HepG2 (cell line): ENCODE data around the gene AGMO. TPM values are rescaled to one million over a fixed set of nuclear protein-coding genes. Genes with fewer than 3 reads are reported as not detected.

ENCODE experiments used
- ATAC-seq: fragments of 200-7000 bp; cut with Tn5 transposase; 3 replicates; pipeline ENCODE4 v1.9.1; 2020; ENCODE audit warnings: mild to moderate bottlenecking, moderate library complexity
- BruUV-seq: library from RNA; stranded (reverse); fragments of 400-500 nt; replicated peaks from 2 replicates; lab custom pipeline; 2021; lab: Mats Ljungman, UMichigan
- CTCF ChIA-PET: fragments of 300-600 bp; formaldehyde crosslinking; extraction: SDS; loops from one replicate; lab custom pipeline; 2021; ENCODE audit warnings: low total read pairs, inconsistent platforms, low intra/inter-chr PET ratio; lab: Yijun Ruan, JAX
- POLR2A ChIA-PET: fragments of 350-600 bp; sonication (Branson Sonifier 250); formaldehyde crosslinking; loops from one replicate; lab custom pipeline; 2020; ENCODE audit warnings: antibody characterized with exemption, inconsistent platforms; lab: Yijun Ruan, JAX
- DNase-seq: peaks from one replicate; pipeline ENCODE4 v3.0.0-alpha.2; 2015; ENCODE audit warnings: low spot score
- FAIRE-seq: peaks from 3 replicates; lab custom pipeline; 2011; peaks lifted over from hg19 to GRCh38; lab: Jason Lieb, UNC
- H2AFZ ChIP-seq: one replicate; pipeline ENCODE4 v1.6.1; 2011; ENCODE audit warnings: low read length, inconsistent platforms
- H3K27ac ChIP-seq: fragments of 300-600 bp; 3 replicates; pipeline ENCODE4 v1.8.0; 2011; ENCODE audit warnings: mixed run types, mild to moderate bottlenecking, mixed read lengths, low read length, inconsistent platforms; ENCODE audit not compliant: insufficient read depth; ENCODE audit errors: extremely low read length
- H3K27me3 ChIP-seq, 2 experiments: fragments of 200-600 bp in 1 of 2; 2 replicates in 1 of 2; 3 replicates in 1 of 2; pipeline versions ENCODE4 v1.6.0 to v1.8.0; 2011; ENCODE audit warnings: low read length in 2 of 2, mild to moderate bottlenecking in 2 of 2, moderate library complexity in 2 of 2, inconsistent platforms in 1 of 2; ENCODE audit not compliant: insufficient read depth in 2 of 2, control insufficient read depth in 1 of 2
- H3K36me3 ChIP-seq, 2 experiments: fragments of 200-600 bp in 1 of 2; replicated peaks in 1 of 2; 2 replicates in 1 of 2; 3 replicates in 1 of 2; pipeline versions ENCODE4 v1.5.1 to v1.8.0; 2011; ENCODE audit warnings: low read length in 2 of 2, inconsistent platforms in 1 of 2; ENCODE audit not compliant: insufficient read depth in 2 of 2, control insufficient read depth in 1 of 2
- H3K4me1 ChIP-seq: 2 replicates; pipeline ENCODE4 v1.5.1; 2012; ENCODE audit warnings: low read length, inconsistent platforms; ENCODE audit not compliant: insufficient read depth
- H3K4me2 ChIP-seq: 2 replicates; pipeline ENCODE4 v1.6.0; 2011; ENCODE audit warnings: low read depth, low read length, inconsistent platforms
- H3K4me3 ChIP-seq, 3 experiments: fragments of 200-600 bp in 1 of 3; sonication (generic), shearing (Covaris generic) in 1 of 3; replicated peaks in 1 of 3; 2 replicates each; pipeline ENCODE4 v1.5.1; 2011 to 2016; ENCODE audit warnings: low read length in 3 of 3, inconsistent platforms in 2 of 3, low read depth in 2 of 3, mild to moderate bottlenecking in 2 of 3, control low read depth in 1 of 3, mixed read lengths in 1 of 3; ENCODE audit not compliant: insufficient read depth in 1 of 3
- H3K79me2 ChIP-seq: one replicate; pipeline ENCODE4 v1.6.1; 2011; ENCODE audit warnings: low read length, inconsistent platforms; ENCODE audit not compliant: insufficient read depth
- H3K9ac ChIP-seq: 2 replicates; pipeline ENCODE4 v1.6.0; 2011; ENCODE audit warnings: mild to moderate bottlenecking, low read depth, low read length, inconsistent platforms; ENCODE audit not compliant: insufficient read depth
- H3K9me3 ChIP-seq: 2 replicates; pipeline ENCODE4 v1.5.1; 2012; ENCODE audit warnings: mild to moderate bottlenecking, low read length
- H4K20me1 ChIP-seq: 2 replicates; pipeline ENCODE4 v1.6.0; 2011; ENCODE audit warnings: inconsistent platforms, mild to moderate bottlenecking, low read length, moderate library complexity; ENCODE audit not compliant: insufficient read depth
- FOSL1 ChIP-seq: sonication (generic); formaldehyde crosslinking; IDR thresholded peaks from 2 replicates; pipeline ENCODE4 v1.9.0; 2021; ENCODE audit warnings: missing genetic modification reagents, borderline replicate concordance
- FOXA3 ChIP-seq: IDR thresholded peaks from 2 replicates; pipeline ENCODE4 v1.6.1; 2016; ENCODE audit warnings: missing genetic modification reagents, missing compliant biosample characterization
- FOXO1 ChIP-seq: sonication (generic); formaldehyde crosslinking; IDR thresholded peaks from 2 replicates; pipeline ENCODE4 v1.4.0; 2020; ENCODE audit warnings: missing genetic modification reagents
- HNRNPL ChIP-seq: fragments of 200-400 bp; formaldehyde crosslinking; IDR thresholded peaks from 2 replicates; pipeline ENCODE4 v1.6.1; 2017; ENCODE audit warnings: mild to moderate bottlenecking, low read depth, low read length
- MIER3 ChIP-seq: IDR thresholded peaks from 2 replicates; pipeline ENCODE4 v1.6.1; 2016; ENCODE audit warnings: missing compliant biosample characterization, borderline replicate concordance
- RARA ChIP-seq: IDR thresholded peaks from 2 replicates; pipeline ENCODE4 v1.6.1; 2016; ENCODE audit warnings: missing genetic modification reagents, missing compliant biosample characterization
- ZNF20 ChIP-seq: sonication (generic); formaldehyde crosslinking; IDR thresholded peaks from 2 replicates; pipeline ENCODE4 v1.4.0; 2020; ENCODE audit warnings: mild to moderate bottlenecking, moderate library complexity, missing genetic modification reagents
- ZNF543 ChIP-seq: sonication (generic); formaldehyde crosslinking; IDR thresholded peaks from 2 replicates; pipeline ENCODE4 v1.4.0; 2020; ENCODE audit warnings: mild to moderate bottlenecking, missing genetic modification reagents
- ZNF564 ChIP-seq: sonication (generic); formaldehyde crosslinking; IDR thresholded peaks from 2 replicates; pipeline ENCODE4 v1.8.1; 2023; ENCODE audit warnings: mild to moderate bottlenecking, missing genetic modification reagents
- ZNF713 ChIP-seq: sonication (generic); formaldehyde crosslinking; IDR thresholded peaks from 2 replicates; pipeline ENCODE4 v1.4.0; 2020; ENCODE audit warnings: mild to moderate bottlenecking, missing genetic modification reagents
- ZNF720 ChIP-seq: sonication (generic); formaldehyde crosslinking; IDR thresholded peaks from 2 replicates; pipeline ENCODE4 v1.4.0; 2020; ENCODE audit warnings: missing genetic modification reagents
- WGBS: methylation state at CpG from one replicate; pipeline ENCODE4 v1.1.6; 2017; ENCODE audit warnings: low lambda C conversion rate; 5-methylcytosine and 5-hydroxymethylcytosine counted together
- in situ Hi-C: cut with HindIII; loops from 2 replicates; pipeline ENCODE4 v1.10.0; 2017; ENCODE audit warnings: low pct_unique_long_range_greater_than_20kb; ENCODE audit not compliant: extremely low pct_ligation_motif_present
- intact Hi-C: fragments of 100-400 bp; cut with micrococcal nuclease; formaldehyde crosslinking; loops from one replicate; pipeline ENCODE4 v1.10.0; 2022; ENCODE audit not compliant: unreplicated experiment
- polyA plus RNA-seq, 8 experiments: library from polyadenylated mRNA; depleted of rRNA in 3 of 8; stranded (reverse) in 7 of 8; unstranded in 1 of 8; fragments of >200 nt; fragmentation: Illumina TruSeq in 4 of 8; extraction: Trizol in 4 of 8; gene quantifications; 2 replicates each; pipeline versions ENCODE4 v1.2.1 to v1.2.3, GENCODE V29; 2011 to 2016; ENCODE audit warnings: low read depth in 4 of 8, missing spikeins in 1 of 8, mixed read lengths in 1 of 8; ENCODE audit not compliant: insufficient read depth in 1 of 8
- total RNA-seq, 5 experiments: library from RNA; depleted of rRNA; stranded (reverse); fragments of >200 nt; fragmentation: Illumina TruSeq; extraction: Trizol; gene quantifications; 2 replicates each; pipeline ENCODE4 v1.2.3, GENCODE V29; 2016; ENCODE audit warnings: low read depth in 1 of 5
- TF ChIP-seq, protein P1 (sequence below), 2 experiments: sonication (generic) in 1 of 2; formaldehyde crosslinking in 1 of 2; IDR thresholded peaks; 2 replicates each; pipeline versions ENCODE4 v1.5.1 to v1.6.1; 2011 to 2020; ENCODE audit warnings: borderline replicate concordance in 1 of 2, low read depth in 1 of 2, low read length in 1 of 2, mild to moderate bottlenecking in 1 of 2, missing genetic modification reagents in 1 of 2, moderate library complexity in 1 of 2
- TF ChIP-seq, protein P2 (sequence below): IDR thresholded peaks from 2 replicates; pipeline ENCODE4 v1.6.1; 2016
- TF ChIP-seq, protein P3 (sequence below): sonication (generic); formaldehyde crosslinking; IDR thresholded peaks from 2 replicates; pipeline ENCODE4 v1.5.1; 2020; ENCODE audit warnings: missing genetic modification reagents, mild to moderate bottlenecking, borderline replicate concordance
- TF ChIP-seq, protein P4 (sequence below): sonication (generic); formaldehyde crosslinking; IDR thresholded peaks from 2 replicates; pipeline ENCODE4 v1.4.0; 2020; ENCODE audit warnings: mild to moderate bottlenecking, missing genetic modification reagents

Gene AGMO
- total and polyA plus RNA-seq, 2 of the 13 experiments (the other 11 are each of a cell fraction or from before 2014, with no cell fraction given): 0.22 to 0.50 TPM

DNA sequence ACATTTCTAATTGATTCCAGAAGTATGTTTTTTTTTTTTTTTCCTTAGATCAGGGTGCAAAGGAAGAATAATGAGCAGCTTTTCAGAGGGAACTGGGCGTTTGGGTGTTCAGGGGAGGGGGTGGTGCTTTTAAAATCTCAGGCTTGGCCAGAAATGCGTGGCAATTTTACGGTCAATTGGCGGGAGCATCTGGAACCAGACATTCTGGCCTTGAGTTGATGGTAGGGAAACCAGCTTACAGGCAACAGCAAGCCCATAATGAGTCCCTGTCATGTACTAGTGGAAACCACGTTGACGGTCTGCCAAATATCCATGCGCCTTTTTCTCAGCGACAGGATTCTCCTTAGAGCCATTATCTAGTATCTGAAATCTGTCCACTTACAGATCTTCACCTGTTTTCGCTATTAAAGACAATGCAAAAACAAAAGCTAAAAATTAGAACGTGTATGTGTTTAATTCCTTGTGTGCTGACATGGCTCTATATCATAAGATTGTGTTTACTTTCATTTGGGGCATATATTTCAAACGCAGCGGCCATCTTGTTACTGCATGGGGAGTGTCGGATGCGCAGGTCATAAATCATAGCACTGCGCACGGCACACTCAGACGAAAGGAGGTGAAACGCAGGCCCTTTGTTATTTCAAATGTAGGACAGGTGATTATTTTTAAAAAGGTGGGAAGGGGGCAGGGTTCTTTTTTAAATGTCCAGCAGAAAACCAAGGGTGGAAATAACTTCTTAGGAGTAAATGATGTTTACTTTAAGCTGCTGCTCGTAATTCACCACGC lies 209.2 kb downstream of the AGMO start (continued):
- TF ChIP-seq FOXA3: no peak

DNA sequence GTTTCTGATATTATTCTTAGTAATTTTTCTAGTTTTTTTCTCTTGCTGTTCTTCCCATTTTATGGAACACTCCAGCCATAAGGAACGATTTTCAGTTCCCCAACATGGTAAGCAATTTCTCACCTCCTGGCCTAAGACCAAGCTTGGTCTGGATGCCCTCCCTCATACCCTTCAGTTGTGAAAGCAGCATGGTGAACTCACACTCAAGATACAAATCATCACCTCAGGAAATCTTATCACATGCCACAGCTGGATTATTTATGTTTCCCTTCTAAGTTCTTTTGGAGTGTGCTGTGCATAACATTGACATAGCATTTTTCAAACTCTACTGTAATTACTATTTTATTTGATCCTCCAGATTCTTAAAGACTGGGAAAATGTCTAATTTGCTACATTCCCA lies 216.6 kb downstream of the AGMO start:
- H3K4me1 ChIP-seq: no peaks in the 10 kb centered on the region
- 3% methylated on average over 1 of the region's 1 CpG for WGBS
- no peak overlapping the region for H2AFZ ChIP-seq
- H3K27me3 ChIP-seq: no peaks in the 10 kb centered on the region
- in situ Hi-C loops: no loop called here
- H4K20me1 ChIP-seq: no peaks in the 10 kb centered on the region
- BruUV-seq: no TSS peak
- intact Hi-C loops: no loop called here
- FAIRE-seq (no peak), DNase-seq (no peak), ATAC-seq (no peak)
- H3K4me3 ChIP-seq: no peak overlapping the region
- no peaks in the 10 kb centered on the region for H3K36me3 ChIP-seq
- H3K9me3 ChIP-seq: peaks cover 84% of the 10 kb centered on the region
- H3K9ac ChIP-seq: no peak overlapping the region
- no peaks in the 10 kb centered on the region for H3K79me2 ChIP-seq
- ChIA-PET CTCF (no interaction called here), POLR2A (no interaction called here)
- H3K27ac ChIP-seq: no peak overlapping the region
- H3K4me2 ChIP-seq: no peak overlapping the region
- TF ChIP-seq, protein P1, sequence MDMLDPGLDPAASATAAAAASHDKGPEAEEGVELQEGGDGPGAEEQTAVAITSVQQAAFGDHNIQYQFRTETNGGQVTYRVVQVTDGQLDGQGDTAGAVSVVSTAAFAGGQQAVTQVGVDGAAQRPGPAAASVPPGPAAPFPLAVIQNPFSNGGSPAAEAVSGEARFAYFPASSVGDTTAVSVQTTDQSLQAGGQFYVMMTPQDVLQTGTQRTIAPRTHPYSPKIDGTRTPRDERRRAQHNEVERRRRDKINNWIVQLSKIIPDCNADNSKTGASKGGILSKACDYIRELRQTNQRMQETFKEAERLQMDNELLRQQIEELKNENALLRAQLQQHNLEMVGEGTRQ (IDR thresholded peaks at IDR 0.05; ENCODE audit: low read depth, low read length): no peak
- TF ChIP-seq, protein P1 (CRISPR knock-in tag; IDR thresholded peaks at IDR 0.05; ENCODE audit: borderline replicate concordance): no peak
- no peak for TF ChIP-seq MIER3 (CRISPR knock-in tag)
- TF ChIP-seq ZNF720 (CRISPR knock-in tag): no peak
- TF ChIP-seq, protein P2, sequence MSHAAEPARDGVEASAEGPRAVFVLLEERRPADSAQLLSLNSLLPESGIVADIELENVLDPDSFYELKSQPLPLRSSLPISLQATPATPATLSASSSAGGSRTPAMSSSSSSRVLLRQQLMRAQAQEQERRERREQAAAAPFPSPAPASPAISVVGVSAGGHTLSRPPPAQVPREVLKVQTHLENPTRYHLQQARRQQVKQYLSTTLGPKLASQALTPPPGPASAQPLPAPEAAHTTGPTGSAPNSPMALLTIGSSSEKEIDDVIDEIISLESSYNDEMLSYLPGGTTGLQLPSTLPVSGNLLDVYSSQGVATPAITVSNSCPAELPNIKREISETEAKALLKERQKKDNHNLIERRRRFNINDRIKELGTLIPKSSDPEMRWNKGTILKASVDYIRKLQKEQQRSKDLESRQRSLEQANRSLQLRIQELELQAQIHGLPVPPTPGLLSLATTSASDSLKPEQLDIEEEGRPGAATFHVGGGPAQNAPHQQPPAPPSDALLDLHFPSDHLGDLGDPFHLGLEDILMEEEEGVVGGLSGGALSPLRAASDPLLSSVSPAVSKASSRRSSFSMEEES (CRISPR knock-in tag): no peak
- no peak for TF ChIP-seq FOXO1 (CRISPR knock-in tag)
- TF ChIP-seq ZNF564 (CRISPR knock-in tag): no peak
- no peak for TF ChIP-seq HNRNPL
- TF ChIP-seq, protein P3, sequence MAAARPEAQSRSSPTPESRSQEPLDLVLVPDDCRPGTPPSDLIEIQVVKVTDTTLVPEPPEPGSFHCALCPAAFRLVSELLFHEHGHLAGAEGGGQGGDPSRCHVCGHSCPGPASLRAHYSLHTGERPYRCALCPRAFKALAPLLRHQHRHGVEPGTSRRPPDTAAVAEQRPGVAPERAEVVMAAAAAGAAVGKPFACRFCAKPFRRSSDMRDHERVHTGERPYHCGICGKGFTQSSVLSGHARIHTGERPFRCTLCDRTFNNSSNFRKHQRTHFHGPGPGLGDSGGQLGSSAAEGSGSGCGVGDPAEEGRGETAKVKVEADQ: no peak
- TF ChIP-seq RARA: no peak
- TF ChIP-seq, protein P4, sequence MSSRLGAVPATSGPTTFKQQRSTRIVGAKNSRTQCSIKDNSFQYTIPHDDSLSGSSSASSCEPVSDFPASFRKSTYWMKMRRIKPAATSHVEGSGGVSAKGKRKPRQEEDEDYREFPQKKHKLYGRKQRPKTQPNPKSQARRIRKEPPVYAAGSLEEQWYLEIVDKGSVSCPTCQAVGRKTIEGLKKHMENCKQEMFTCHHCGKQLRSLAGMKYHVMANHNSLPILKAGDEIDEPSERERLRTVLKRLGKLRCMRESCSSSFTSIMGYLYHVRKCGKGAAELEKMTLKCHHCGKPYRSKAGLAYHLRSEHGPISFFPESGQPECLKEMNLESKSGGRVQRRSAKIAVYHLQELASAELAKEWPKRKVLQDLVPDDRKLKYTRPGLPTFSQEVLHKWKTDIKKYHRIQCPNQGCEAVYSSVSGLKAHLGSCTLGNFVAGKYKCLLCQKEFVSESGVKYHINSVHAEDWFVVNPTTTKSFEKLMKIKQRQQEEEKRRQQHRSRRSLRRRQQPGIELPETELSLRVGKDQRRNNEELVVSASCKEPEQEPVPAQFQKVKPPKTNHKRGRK (CRISPR knock-in tag): no peak
- TF ChIP-seq ZNF543 (CRISPR knock-in tag): no peak
- TF ChIP-seq ZNF20 (CRISPR knock-in tag): no peak
- TF ChIP-seq FOSL1 (CRISPR knock-in tag): no peak
- no peak for TF ChIP-seq ZNF713
